NCI-H345 treated with DMSO at 0.1 percent for 48 hours (cell line): ENCODE data around the gene TEX52.
"Not testable (repeated sequence)": the region's sequence is repeated elsewhere in the genome, so short reads cannot be mapped to it uniquely, and the experiment has no call there.

Source experiments
- DNase-seq: peaks from one replicate; lab custom pipeline; 2025; ENCODE audit not compliant: unreplicated experiment; lab: John Stamatoyannopoulos, UW

TEX52 gene

GRCh38 chr12:2868986-2869632, 12.3 kb upstream of the TEX52 start:
- not testable (repeated sequence) for DNase-seq

GRCh38 chr12:2864198-2864597, 7.4 kb upstream of the TEX52 start:
- DNase-seq: no peak

- not testable (repeated sequence) for DNase-seq
Measured at GRCh38 chr12:2863402-2863801, 6.6 kb upstream of the TEX52 start.

GRCh38 chr12:2862876-2863275, 6.0 kb upstream of the TEX52 start:
- DNase-seq: no peak

- no peak for DNase-seq
Measured at GRCh38 chr12:2860170-2860569, 3.3 kb upstream of the TEX52 start.

GRCh38 chr12:2858944-2859421, 2.1 kb upstream of the TEX52 start:
- DNase-seq: no peak

- no peak for DNase-seq
Measured at GRCh38 chr12:2858334-2858733, 1.5 kb upstream of the TEX52 start.

GRCh38 chr12:2857576-2857975, 737 bp upstream of the TEX52 start:
- DNase-seq: no peak

GRCh38 chr12:2856051-2856450, 788 bp downstream of the TEX52 start:
- no peak for DNase-seq

- no peak for DNase-seq
Measured at GRCh38 chr12:2855546-2855945, 1.3 kb downstream of the TEX52 start.

GRCh38 chr12:2854669-2855453, 2.0 kb downstream of the TEX52 start:
- no peak for DNase-seq

- no peak for DNase-seq
Measured at GRCh38 chr12:2853626-2854025, 3.2 kb downstream of the TEX52 start.

- DNase-seq: no peak
Measured at GRCh38 chr12:2851931-2852330, 4.9 kb downstream of the TEX52 start.

- no peak for DNase-seq
Measured at GRCh38 chr12:2845280-2845679, 11.6 kb downstream of the TEX52 start.

GRCh38 chr12:2844786-2845185, 12.1 kb downstream of the TEX52 start:
- DNase-seq: no peak

- no peak for DNase-seq
Measured at GRCh38 chr12:2842948-2843347, 13.9 kb downstream of the TEX52 start.

- no peak for DNase-seq
Measured at GRCh38 chr12:2841056-2841650, 15.7 kb downstream of the TEX52 start.

GRCh38 chr12:2836574-2836973, 20.3 kb downstream of the TEX52 start:
- DNase-seq: no peak

- DNase-seq: no peak
Measured at GRCh38 chr12:2835691-2836403, 21.0 kb downstream of the TEX52 start.

- no peak for DNase-seq
Measured at GRCh38 chr12:2834581-2835491, 22.0 kb downstream of the TEX52 start, which contains the start of gene NRIP2. Gene NRIP2 (minus strand): TSS chr12:2835035. CDS start chr12:2834983, 52 bp downstream.
